HG03045 (cell line): ENCODE data around the gene PRR7.

ENCODE experiments used
- ATAC-seq: cut with Tn5 transposase; IDR thresholded peaks from one replicate; pipeline ENCODE4 v1.9.1; 2021; ENCODE audit warnings: mild to moderate bottlenecking, moderate library complexity; ENCODE audit not compliant: unreplicated experiment

PRR7 gene

GRCh38 chr5:177421062-177421798, 25.4 kb upstream of the PRR7 start:
- ATAC-seq = no peak

- no peak for ATAC-seq
These were observed 22.9 kb upstream of the PRR7 start for GRCh38 chr5:177423671-177424070.

DNA sequence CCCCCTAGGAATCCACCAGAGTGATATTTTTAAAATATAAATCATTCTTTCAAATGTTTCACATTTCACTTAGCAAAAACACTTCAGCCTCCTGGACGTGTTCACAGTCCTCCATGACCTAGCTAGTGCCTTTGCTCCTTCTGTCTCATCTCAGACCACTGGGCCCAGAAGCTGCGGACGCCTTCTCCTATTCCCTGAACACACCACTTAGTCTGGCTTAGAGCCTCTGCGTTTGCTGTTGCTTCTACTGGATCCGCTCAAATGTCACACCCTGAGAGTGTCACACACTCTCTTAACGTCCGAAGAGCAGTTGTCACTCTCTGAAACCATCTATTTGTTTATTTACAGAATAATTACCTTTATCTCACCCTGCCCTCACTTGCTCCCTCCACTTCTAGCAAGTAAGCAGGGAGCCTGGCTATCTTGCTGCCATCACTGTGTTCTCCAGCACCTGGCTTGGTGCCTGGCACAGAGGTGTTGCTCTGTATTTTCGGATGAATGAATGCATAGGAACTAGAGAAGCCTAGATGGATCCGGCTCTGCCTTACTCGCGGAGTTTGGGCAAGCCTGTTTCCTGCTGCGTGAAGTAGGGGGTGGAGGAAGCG, 21.3 kb upstream of the PRR7 start:
- no peak for ATAC-seq

- ATAC-seq = peak; percentile 78
These were observed 20.6 kb upstream of the PRR7 start for GRCh38 chr5:177425801-177426565.

- ATAC-seq = peak; percentile 4
These were observed 19.9 kb upstream of the PRR7 start, which contains the start of gene GRK6 for GRCh38 chr5:177426566-177427210. Gene GRK6, plus strand, starts transcription at chr5:177426676. Its CDS starts 170 bp downstream, at chr5:177426846.

GRCh38 chr5:177427211-177427822, 19.3 kb upstream of the PRR7 start:
- ATAC-seq = no peak

- no peak for ATAC-seq
These were observed 18.6 kb upstream of the PRR7 start for GRCh38 chr5:177427919-177428573.

DNA sequence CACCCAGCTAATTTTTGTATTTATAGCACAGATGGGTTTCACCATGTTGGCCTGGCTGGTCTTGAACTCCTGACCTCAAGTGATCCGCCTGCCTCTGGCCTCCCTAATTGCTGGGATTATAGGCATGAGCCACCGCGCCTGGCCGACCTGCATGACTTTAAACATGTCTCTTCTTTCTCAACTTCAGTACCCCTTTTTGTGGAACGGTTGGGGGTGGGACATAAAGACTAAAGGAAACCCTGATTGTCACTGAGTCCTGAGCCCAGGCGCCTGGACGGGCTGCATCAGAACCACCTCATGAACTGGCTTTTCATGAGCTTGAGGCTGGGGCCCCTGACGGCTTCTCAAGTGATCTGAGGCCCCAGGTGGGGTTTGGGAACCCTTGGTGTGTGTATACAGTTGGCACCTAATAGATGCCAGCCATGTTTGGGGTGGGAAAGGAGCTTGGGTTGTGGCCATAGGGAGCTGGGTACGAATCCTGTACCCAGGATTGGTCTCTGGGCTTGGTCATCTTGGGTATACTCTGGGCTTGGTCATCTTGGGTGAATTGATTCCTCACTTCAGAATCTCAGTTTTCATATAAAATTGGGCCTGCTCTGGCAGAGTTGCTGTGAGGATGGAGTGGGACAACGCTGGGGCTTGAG, 17.9 kb upstream of the PRR7 start:
- no peak for ATAC-seq

DNA sequence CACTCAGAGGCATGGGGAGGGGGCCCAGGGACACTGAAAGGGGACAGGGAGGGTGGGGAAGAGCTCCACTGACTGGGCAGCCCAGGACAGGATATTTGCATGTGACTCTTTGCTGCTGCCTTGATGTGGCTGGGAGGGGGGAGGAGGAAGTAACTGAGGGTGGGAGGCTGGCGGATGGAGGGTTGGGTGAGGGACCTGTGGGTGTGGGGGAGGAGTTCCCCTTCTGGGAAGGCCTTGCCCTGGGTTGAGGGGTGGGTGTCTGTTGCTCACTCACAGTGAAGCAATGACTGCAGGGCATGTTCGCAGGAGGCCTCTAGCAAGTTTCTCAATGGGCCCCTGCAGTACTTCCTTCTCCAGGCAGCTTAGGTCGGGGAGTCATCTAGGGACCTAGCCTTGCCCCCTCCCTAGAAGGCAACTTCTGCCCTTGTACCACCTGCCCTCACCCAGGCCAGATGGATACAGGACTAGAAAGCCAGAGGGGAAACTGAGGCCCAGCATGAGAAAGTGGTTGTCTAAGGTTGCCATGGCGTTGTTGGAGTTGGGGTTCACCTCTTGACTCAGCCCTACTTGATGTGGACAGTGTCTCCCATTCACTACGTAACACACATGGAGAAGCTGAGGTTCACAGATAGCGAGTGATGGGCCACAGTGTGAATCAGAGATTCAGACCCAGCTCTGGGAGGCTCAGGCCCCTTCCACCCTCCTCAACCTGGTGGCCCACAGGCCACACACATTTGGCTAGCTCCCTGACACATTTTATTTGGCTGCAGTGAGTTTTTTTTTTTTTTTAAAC, 17.2 kb upstream of the PRR7 start:
- no peak for ATAC-seq

GRCh38 chr5:177430140-177430951, 16.3 kb upstream of the PRR7 start:
- no peak for ATAC-seq

DNA sequence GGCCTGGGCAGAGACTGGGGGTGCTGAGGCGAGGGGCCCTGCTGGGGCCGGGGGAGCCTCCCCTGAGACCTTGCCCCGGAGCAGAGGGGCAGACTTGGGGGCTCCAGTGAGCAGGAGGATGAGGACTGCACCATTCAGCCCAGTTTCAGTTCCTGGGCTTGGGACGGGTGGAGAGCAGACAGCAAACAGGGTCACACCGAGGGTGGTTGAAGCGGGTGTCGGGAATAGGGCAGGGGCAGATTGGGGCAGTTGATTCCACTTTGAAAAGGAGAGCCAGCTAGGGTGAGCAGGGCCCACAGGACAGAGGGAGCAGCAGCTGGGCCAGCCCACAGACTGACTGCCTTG, 15.7 kb upstream of the PRR7 start:
- ATAC-seq = no peak

- peak; percentile 38 for ATAC-seq
These were observed 15.1 kb upstream of the PRR7 start for GRCh38 chr5:177431317-177432142.

DNA sequence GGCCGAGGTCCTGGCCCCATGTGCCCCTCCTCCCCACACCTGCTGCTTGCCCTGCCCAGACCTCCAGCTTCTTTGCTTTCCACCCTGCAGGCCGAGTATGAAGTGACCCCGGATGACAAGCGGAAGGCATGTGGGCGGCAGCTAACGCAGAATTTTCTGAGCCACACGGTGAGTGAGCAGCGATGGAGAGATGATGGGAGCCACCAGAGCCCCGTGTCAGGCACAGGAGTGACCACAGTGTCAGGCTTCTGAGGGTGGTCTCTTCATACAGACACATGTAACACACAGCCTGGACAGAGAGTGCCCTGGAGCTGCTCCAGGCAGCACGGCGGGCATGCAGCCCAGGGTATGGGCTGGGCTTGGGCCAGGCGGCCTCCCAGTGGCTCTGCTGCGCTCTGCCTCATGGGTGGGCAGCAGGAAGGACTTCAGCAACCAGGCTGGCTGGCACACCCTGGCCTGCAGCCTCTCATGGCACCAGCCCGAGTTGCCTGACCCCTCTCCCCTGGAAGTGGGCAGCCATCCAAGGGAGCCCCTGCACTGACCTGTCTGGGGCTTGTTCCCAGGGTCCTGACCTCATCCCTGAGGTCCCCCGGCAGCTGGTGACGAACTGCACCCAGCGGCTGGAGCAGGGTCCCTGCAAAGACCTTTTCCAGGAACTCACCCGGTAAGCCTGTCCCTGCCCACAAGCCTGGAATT, 14.3 kb upstream of the PRR7 start:
- no peak for ATAC-seq

DNA sequence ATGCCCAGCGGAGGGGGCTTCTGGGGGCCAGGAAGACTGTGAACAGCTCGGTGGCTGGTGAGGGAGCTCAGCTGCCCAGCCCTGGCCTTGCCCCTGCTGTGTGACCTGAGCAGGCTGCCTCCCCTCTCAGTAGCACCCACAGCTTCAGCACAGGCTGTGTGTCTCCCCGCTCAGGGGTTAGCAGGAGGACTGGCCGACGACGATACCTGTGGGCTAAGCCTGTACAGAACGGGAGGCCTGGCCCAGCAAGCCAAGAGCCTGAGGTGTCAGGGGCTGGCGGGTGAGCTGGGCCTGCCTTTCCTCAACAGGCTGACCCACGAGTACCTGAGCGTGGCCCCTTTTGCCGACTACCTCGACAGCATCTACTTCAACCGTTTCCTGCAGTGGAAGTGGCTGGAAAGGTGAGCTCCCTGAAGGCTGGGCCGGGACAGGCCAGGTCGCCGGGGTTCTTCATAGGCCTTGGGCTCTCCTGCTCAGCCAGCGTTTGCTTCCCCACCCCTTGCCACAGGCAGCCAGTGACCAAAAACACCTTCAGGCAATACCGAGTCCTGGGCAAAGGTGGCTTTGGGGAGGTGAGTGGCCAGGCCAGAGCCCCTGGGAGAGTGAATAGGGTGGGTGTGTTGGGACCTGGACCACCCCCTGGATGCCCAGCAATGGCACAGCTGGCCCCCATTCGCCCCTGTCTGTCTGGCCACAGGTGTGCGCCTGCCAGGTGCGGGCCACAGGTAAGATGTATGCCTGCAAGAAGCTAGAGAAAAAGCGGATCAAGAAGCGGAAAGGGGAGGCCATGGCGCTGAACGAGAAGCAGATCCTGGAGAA, 13.6 kb upstream of the PRR7 start:
- no peak for ATAC-seq

DNA sequence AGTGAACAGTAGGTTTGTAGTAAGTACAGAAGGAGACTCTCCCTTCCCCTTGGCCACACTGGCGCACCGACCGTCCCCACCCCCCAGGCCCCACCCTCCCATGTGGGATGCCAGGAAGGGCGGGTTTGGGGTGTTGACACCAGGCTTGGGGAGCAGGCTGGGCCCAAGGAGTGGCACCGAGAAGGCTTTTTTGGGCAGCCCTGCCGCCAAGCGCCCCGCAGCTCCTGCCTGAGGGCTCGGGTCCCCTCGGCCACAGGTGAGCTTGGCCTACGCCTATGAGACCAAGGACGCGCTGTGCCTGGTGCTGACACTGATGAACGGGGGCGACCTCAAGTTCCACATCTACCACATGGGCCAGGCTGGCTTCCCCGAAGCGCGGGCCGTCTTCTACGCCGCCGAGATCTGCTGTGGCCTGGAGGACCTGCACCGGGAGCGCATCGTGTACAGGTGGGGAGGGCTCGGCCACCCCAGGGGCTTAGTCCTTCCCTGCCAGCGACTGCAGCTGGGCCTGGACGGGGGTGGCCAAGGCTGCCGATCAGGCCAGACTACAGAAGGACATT, 12.9 kb upstream of the PRR7 start:
- ATAC-seq = no peak

DNA sequence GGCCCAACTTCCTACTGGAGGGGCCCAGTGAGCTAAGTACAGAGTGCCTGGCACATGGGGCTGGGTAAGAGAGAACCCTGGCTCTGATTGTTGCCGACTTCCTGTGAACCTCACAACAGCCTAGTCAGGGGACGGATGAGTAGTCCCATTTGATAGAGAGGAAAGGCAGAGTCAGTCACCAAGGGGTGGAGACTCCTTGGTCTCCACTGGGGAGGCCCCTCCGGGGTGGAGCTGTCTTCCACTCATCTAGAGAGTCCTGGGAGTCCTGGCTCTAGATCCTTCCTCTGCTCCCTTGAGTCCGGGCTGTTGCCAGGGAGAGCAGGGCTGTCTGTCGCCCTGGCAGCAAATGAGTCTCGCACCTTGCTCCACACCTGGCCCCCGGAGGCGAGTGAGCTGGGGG, 12.2 kb upstream of the PRR7 start:
- no peak for ATAC-seq
